GM18951 (cell line): Measurements from ENCODE around the gene EFNB3.

ENCODE experiments used
- POLR2A ChIP-seq: IDR thresholded peaks from 4 replicates; pipeline ENCODE4 v1.6.1; 2011; ENCODE audit warnings: mild to moderate bottlenecking; ENCODE audit not compliant: insufficient read length, insufficient read depth; ENCODE audit errors: extremely low read depth
- in situ Hi-C: fragments of 300-500 bp; cut with MboI; formaldehyde crosslinking; loops from one replicate; pipeline ENCODE4 v1.12.0; 2022; ENCODE audit warnings: low sequenced_read_pairs, mixed read lengths, inconsistent platforms; ENCODE audit not compliant: unreplicated experiment

EFNB3 gene

GRCh38 chr17:7716901-7717755 lies 12.1 kb downstream of the EFNB3 start, which contains the start of gene DNAH2:
TSS of gene DNAH2 (plus strand) at chr17:7717744. CDS start at chr17:7719735, 1,991 bp downstream.
- no peak for TF ChIP-seq POLR2A
- in situ Hi-C loops, result loop anchor here (5.0 kb wide), 1 partner anchor 60 kb away; no protein-coding TSS in a partner anchor

- no peak for TF ChIP-seq POLR2A
- in situ Hi-C loops, result loop anchor here (5.0 kb wide), 1 partner anchor 61 kb away; no protein-coding TSS in a partner anchor
Observed at GRCh38 chr17:7717756-7718350, 12.9 kb downstream of the EFNB3 start.

- no peak for TF ChIP-seq POLR2A
- in situ Hi-C loops, result loop anchor here (5.0 kb wide), 1 partner anchor 62 kb away; no protein-coding TSS in a partner anchor
Observed at GRCh38 chr17:7719661-7720060, 14.7 kb downstream of the EFNB3 start.

GRCh38 chr17:7720125-7720524 lies 15.1 kb downstream of the EFNB3 start:
- in situ Hi-C loops, result no loop called here
- no peak for TF ChIP-seq POLR2A

GRCh38 chr17:7721612-7722011 lies 16.6 kb downstream of the EFNB3 start:
- TF ChIP-seq POLR2A, result no peak

GRCh38 chr17:7727886-7728285 lies 22.9 kb downstream of the EFNB3 start:
- in situ Hi-C loops, result no loop called here
- TF ChIP-seq POLR2A, result no peak

More at GRCh38 chr17:7721612-7722011, 16.6 kb downstream of the EFNB3 start:
- in situ Hi-C loops, result no loop called here

- TF ChIP-seq POLR2A, result no peak
Observed at GRCh38 chr17:7729816-7730215, 24.8 kb downstream of the EFNB3 start.

GRCh38 chr17:7732981-7733539 lies 28.1 kb downstream of the EFNB3 start:
- no peak for TF ChIP-seq POLR2A
- in situ Hi-C loops, result no loop called here

More at GRCh38 chr17:7729816-7730215, 24.8 kb downstream of the EFNB3 start:
- in situ Hi-C loops, result no loop called here

- in situ Hi-C loops, result no loop called here
Observed at GRCh38 chr17:7737601-7738000, 32.6 kb downstream of the EFNB3 start.

GRCh38 chr17:7739746-7740145 lies 34.7 kb downstream of the EFNB3 start:
- in situ Hi-C loops, result no loop called here
- TF ChIP-seq POLR2A, result no peak

More at GRCh38 chr17:7737601-7738000, 32.6 kb downstream of the EFNB3 start:
- TF ChIP-seq POLR2A, result no peak

- in situ Hi-C loops, result no loop called here
- TF ChIP-seq POLR2A, result no peak
Observed at GRCh38 chr17:7740481-7741001, 35.5 kb downstream of the EFNB3 start.

- in situ Hi-C loops, result no loop called here
- TF ChIP-seq POLR2A, result no peak
Observed at GRCh38 chr17:7742729-7743128, 37.7 kb downstream of the EFNB3 start.

- in situ Hi-C loops, result no loop called here
- TF ChIP-seq POLR2A, result no peak
Observed at GRCh38 chr17:7744416-7744815, 39.4 kb downstream of the EFNB3 start.

GRCh38 chr17:7745748-7746470 lies 40.9 kb downstream of the EFNB3 start:
- no peak for TF ChIP-seq POLR2A
- in situ Hi-C loops, result no loop called here
